GM12878 (cell line): ENCODE measurements around the gene GRIN2A. TPM values are rescaled to one million over a fixed set of nuclear protein-coding genes. Genes with fewer than 3 reads are reported as not detected.

ENCODE experiments used
- ATAC-seq: fragments of 200-7000 bp; cut with Tn5 transposase; 3 replicates; pipeline ENCODE4 v1.9.1; 2020; ENCODE audit warnings: mild to moderate bottlenecking, moderate library complexity
- BruUV-seq: library from RNA; stranded (reverse); fragments of 400-500 nt; replicated peaks from 2 replicates; lab custom pipeline; 2021; lab: Mats Ljungman, UMichigan
- CTCF ChIA-PET: fragments of 300-600 bp; sonication (Branson Sonifier 250); formaldehyde crosslinking; extraction: SDS; loops from one replicate; lab custom pipeline; 2021; ENCODE audit warnings: inconsistent platforms; lab: Yijun Ruan, JAX
- POLR2A ChIA-PET: fragments of 350-600 bp; formaldehyde crosslinking; extraction: SDS; loops from one replicate; lab custom pipeline; 2021; ENCODE audit warnings: inconsistent platforms; lab: Charles Lee
- RAD21 ChIA-PET: fragments of 300-600 bp; sonication (Branson Sonifier 250); formaldehyde crosslinking; loops from one replicate; lab custom pipeline; 2023; ENCODE audit warnings: antibody characterized with exemption; ENCODE audit not compliant: unreplicated experiment; lab: Charles Lee
- SMC1A ChIA-PET: fragments of 300-600 bp; sonication (Branson Sonifier 250); formaldehyde crosslinking; loops from one replicate; lab custom pipeline; 2023; ENCODE audit not compliant: unreplicated experiment, uncharacterized antibody; lab: Charles Lee
- DNase-seq: peaks from one replicate; pipeline ENCODE4 v3.0.0-alpha.2; 2011; ENCODE audit warnings: low read depth, low spot score
- FAIRE-seq: peaks from 3 replicates; lab custom pipeline; 2011; peaks lifted over from hg19 to GRCh38; lab: Jason Lieb, UNC
- H2AFZ ChIP-seq: 2 replicates; pipeline ENCODE4 v1.6.0; 2011; ENCODE audit warnings: low read depth, low read length, control low read depth; ENCODE audit not compliant: control insufficient read depth
- H3K27ac ChIP-seq: 2 replicates; pipeline ENCODE4 v1.5.1; 2011; ENCODE audit warnings: control low read depth; ENCODE audit not compliant: control insufficient read depth, insufficient read depth
- H3K27me3 ChIP-seq, 2 experiments: replicated peaks in 1 of 2; 2 replicates each; pipeline versions ENCODE4 v1.6.0 to v1.6.1; 2011; ENCODE audit warnings: low read length in 1 of 2; ENCODE audit not compliant: control insufficient read depth in 2 of 2, insufficient read depth in 2 of 2
- H3K36me3 ChIP-seq, 2 experiments: 2 replicates each; pipeline ENCODE4 v1.5.1; 2011; ENCODE audit warnings: low read length in 1 of 2; ENCODE audit not compliant: control insufficient read depth in 2 of 2, insufficient read depth in 2 of 2
- H3K4me1 ChIP-seq: 2 replicates; pipeline ENCODE4 v1.6.1; 2011; ENCODE audit warnings: mild to moderate bottlenecking, low read length, moderate library complexity, mixed read lengths; ENCODE audit not compliant: control insufficient read depth, insufficient read depth
- H3K4me2 ChIP-seq: 2 replicates; pipeline ENCODE4 v1.6.0; 2011; ENCODE audit warnings: control low read depth; ENCODE audit not compliant: control insufficient read depth, insufficient read depth
- H3K4me3 ChIP-seq: fragments of 200-600 bp; sonication (generic); 2 replicates; pipeline ENCODE4 v1.5.1; 2016
- H3K79me2 ChIP-seq: 2 replicates; pipeline ENCODE4 v1.6.0; 2011; ENCODE audit warnings: low read length; ENCODE audit not compliant: control insufficient read depth, insufficient read depth
- H3K9ac ChIP-seq: 2 replicates; pipeline ENCODE4 v1.8.0; 2011; ENCODE audit warnings: low read length, control low read depth, mixed read lengths; ENCODE audit not compliant: control insufficient read depth, insufficient read depth
- H3K9me3 ChIP-seq: replicated peaks from 3 replicates; pipeline ENCODE4 v1.5.1; 2011; ENCODE audit warnings: mild to moderate bottlenecking, low read length; ENCODE audit not compliant: control insufficient read depth, insufficient read depth
- H4K20me1 ChIP-seq: 2 replicates; pipeline ENCODE4 v1.6.0; 2011; ENCODE audit not compliant: control insufficient read depth, insufficient read depth
- CHD4 ChIP-seq: fragments of 200-600 bp; sonication (generic); IDR thresholded peaks from 2 replicates; pipeline ENCODE4 v1.6.1; 2016; ENCODE audit warnings: mild to moderate bottlenecking
- JUNB ChIP-seq: IDR thresholded peaks from 2 replicates; pipeline ENCODE4 v1.6.1; 2016; ENCODE audit warnings: antibody characterized with exemption, mild to moderate bottlenecking
- KDM1A ChIP-seq: fragments of 200-600 bp; sonication (generic); IDR thresholded peaks from 2 replicates; pipeline ENCODE4 v1.6.1; 2016; ENCODE audit warnings: borderline replicate concordance
- NBN ChIP-seq: fragments of 450-650 bp; IDR thresholded peaks from 2 replicates; pipeline ENCODE4 v1.6.1; 2016
- RAD51 ChIP-seq: fragments of 450-650 bp; IDR thresholded peaks from 2 replicates; pipeline ENCODE4 v1.6.1; 2016; ENCODE audit warnings: moderate library complexity, mild to moderate bottlenecking, inconsistent platforms
- STAT3 ChIP-seq: IDR thresholded peaks from 2 replicates; pipeline ENCODE4 v1.6.1; 2011; ENCODE audit warnings: low read depth, low read length, improper control_type of control experiment
- WGBS: methylation state at CpG from one replicate; pipeline ENCODE4 v1.1.6; 2016; ENCODE audit warnings: low lambda C conversion rate; ENCODE audit not compliant: insufficient replicate concordance, insufficient coverage; ENCODE audit errors: missing lambda C conversion rate; 5-methylcytosine and 5-hydroxymethylcytosine counted together
- in situ Hi-C: fragments of 300-500 bp; cut with MboI; formaldehyde crosslinking; loops from 9 replicates; pipeline ENCODE4 v1.14.3; 2018; ENCODE audit warnings: mixed read lengths
- intact Hi-C: fragments of 100-400 bp; cut with micrococcal nuclease; formaldehyde crosslinking; loops from one replicate; pipeline ENCODE4 v1.14.2; 2022; ENCODE audit not compliant: unreplicated experiment
- polyA plus RNA-seq, 11 experiments: library from polyadenylated mRNA; depleted of rRNA in 4 of 11; unstranded in 6 of 11; stranded (reverse) in 5 of 11; fragments of >200 nt; fragmentation: Nextera tagmentation in 4 of 11; fragmentation: Illumina TruSeq in 1 of 11; extraction: Ambion mirVana in 4 of 11; extraction: Trizol in 1 of 11; gene quantifications; 1 replicate in 1 of 11; 2 replicates in 10 of 11; pipeline versions ENCODE4 v1.2.1 to v1.2.3, GENCODE V29; 2011 to 2016; ENCODE audit warnings: inconsistent platforms in 2 of 11, missing spikeins in 2 of 11, low read depth in 1 of 11
- total RNA-seq, 4 experiments: library from RNA; depleted of rRNA in 3 of 4; stranded (reverse); fragments of >200 nt in 3 of 4; fragmentation: Illumina TruSeq in 1 of 4; extraction: Trizol in 1 of 4; gene quantifications; 2 replicates each; pipeline versions ENCODE4 v1.2.1 to v1.2.3, GENCODE V29; 2013 to 2021
- TF ChIP-seq, protein P1 (sequence below): fragments of 450-650 bp; formaldehyde crosslinking; IDR thresholded peaks from 2 replicates; pipeline ENCODE4 v1.4.0; 2020; ENCODE audit warnings: mild to moderate bottlenecking, moderate library complexity
- TF ChIP-seq, protein P2 (sequence below): IDR thresholded peaks from 2 replicates; pipeline ENCODE4 v1.6.1; 2012; ENCODE audit warnings: mild to moderate bottlenecking, low read depth, low read length
- TF ChIP-seq, protein P3 (sequence below): IDR thresholded peaks from 2 replicates; pipeline ENCODE4 v1.6.1; 2011; ENCODE audit warnings: borderline replicate concordance, low read depth, mild to moderate bottlenecking, moderate library complexity, mixed read lengths, low read length; ENCODE audit not compliant: insufficient read depth; ENCODE audit errors: extremely low read length

Gene GRIN2A
- total and polyA plus RNA-seq, 10 of the 15 experiments (the other 5 are each of a cell fraction or from before 2014, with no cell fraction given): 2.4 to 13.3 (median 7.3) TPM

DNA sequence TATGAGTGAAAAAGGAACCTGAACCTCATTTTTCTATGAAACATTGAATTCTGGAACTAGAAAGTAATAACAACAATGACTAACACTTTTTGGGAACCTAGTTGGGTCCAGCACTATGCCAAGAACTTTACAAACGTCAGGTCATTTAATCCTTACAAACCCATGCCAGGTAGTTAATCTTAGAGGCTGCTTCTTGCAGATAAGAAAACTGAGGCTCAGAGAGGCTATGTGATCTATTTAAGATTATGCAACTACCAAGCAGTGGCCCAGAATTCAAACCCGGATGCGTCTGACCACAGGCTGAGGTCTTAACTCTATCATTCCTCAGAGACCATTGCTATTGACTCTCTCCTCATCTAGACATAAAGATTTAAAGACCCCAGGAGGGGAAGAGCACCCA lies 358.7 kb downstream of the GRIN2A start:
- no peak for TF ChIP-seq STAT3
- no peak for TF ChIP-seq JUNB
- no peak for TF ChIP-seq KDM1A
- TF ChIP-seq, all 136 proteins: peak for 0
- intact Hi-C loops (loop anchor here (10.0 kb wide), 1 partner anchor 211 kb away; no protein-coding TSS in a partner anchor), in situ Hi-C loops (no loop called here)
- Histone ChIP-seq H3K9me3 (no peaks in the 10 kb centered on the region), H3K27me3 (no peaks in the 10 kb centered on the region), H4K20me1 (no peaks in the 10 kb centered on the region), H3K4me3 (no peak overlapping the region), H3K36me3 (no peaks in the 10 kb centered on the region; a peak in 1 of 4 replicates), H3K4me2 (no peak overlapping the region), H3K4me1 (no peaks in the 10 kb centered on the region), H2AFZ (no peak overlapping the region), H3K27ac (no peak overlapping the region), H3K79me2 (no peaks in the 10 kb centered on the region), H3K9ac (no peak overlapping the region)
- no peak for FAIRE-seq
- SMC1A ChIA-PET: no interaction called here
- no peak for ATAC-seq
- RAD21 ChIA-PET: interaction anchor here (1.3 kb wide), 1 partner anchor 118 kb away, joined by 4 read pairs; no protein-coding TSS in a partner anchor
- DNase-seq: no peak
- no TSS peak for BruUV-seq
- POLR2A ChIA-PET: no interaction called here
- WGBS: 51% methylated on average over 3 of the region's 3 CpGs
- CTCF ChIA-PET: interaction anchor here (1.4 to 1.7 kb wide), 2 partner anchors 10 to 12 kb away, joined by 3 to 5 read pairs; no protein-coding TSS in a partner anchor

DNA sequence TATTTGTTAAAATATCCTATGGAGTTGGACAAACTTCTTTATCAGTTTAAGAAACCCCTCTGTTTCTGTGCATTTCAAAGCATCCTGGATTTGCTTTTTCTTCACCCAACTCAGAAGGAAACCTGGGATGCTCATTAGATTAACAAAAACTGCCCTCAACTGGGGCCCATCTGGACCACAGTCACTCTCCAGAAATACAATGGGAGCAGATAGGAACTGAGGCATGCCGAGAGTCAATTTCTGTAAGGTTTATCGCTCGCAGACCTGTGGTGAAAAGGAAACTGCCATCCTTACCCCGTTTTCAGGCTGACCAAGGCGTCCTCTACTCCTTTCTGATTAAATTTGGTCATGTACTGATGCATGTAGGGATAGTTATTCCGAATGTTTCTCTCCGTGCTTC lies 360.3 kb downstream of the GRIN2A start:
- BruUV-seq: no TSS peak
- 38% methylated on average over 7 of the region's 7 CpGs for WGBS
- in situ Hi-C loops: no loop called here
- FAIRE-seq: no peak
- ChIA-PET SMC1A (interaction anchor here (0.7 kb wide), 1 partner anchor 12 kb away, joined by 3 read pairs; no protein-coding TSS in a partner anchor), RAD21 (interaction anchor here (1.3 kb wide), 1 partner anchor 119 kb away, joined by 4 read pairs; no protein-coding TSS in a partner anchor), POLR2A (no interaction called here), CTCF (no interaction called here)
- Histone ChIP-seq H3K4me1 (no peaks in the 10 kb centered on the region), H3K27me3 (no peaks in the 10 kb centered on the region), H3K4me3 (no peak overlapping the region), H3K4me2 (no peak overlapping the region), H4K20me1 (no peaks in the 10 kb centered on the region), H2AFZ (no peak overlapping the region), H3K36me3 (no peaks in the 10 kb centered on the region; a peak in 1 of 4 replicates), H3K9me3 (no peaks in the 10 kb centered on the region), H3K27ac (no peak overlapping the region), H3K9ac (no peak overlapping the region), H3K79me2 (no peaks in the 10 kb centered on the region)
- no peak for DNase-seq
- ATAC-seq: no peak
- intact Hi-C loops: loop anchor here (10.0 kb wide), 1 partner anchor 213 kb away; no protein-coding TSS in a partner anchor
- TF ChIP-seq NBN (no peak), RAD51 (no peak), CHD4 (no peak)
- TF ChIP-seq, protein P1, sequence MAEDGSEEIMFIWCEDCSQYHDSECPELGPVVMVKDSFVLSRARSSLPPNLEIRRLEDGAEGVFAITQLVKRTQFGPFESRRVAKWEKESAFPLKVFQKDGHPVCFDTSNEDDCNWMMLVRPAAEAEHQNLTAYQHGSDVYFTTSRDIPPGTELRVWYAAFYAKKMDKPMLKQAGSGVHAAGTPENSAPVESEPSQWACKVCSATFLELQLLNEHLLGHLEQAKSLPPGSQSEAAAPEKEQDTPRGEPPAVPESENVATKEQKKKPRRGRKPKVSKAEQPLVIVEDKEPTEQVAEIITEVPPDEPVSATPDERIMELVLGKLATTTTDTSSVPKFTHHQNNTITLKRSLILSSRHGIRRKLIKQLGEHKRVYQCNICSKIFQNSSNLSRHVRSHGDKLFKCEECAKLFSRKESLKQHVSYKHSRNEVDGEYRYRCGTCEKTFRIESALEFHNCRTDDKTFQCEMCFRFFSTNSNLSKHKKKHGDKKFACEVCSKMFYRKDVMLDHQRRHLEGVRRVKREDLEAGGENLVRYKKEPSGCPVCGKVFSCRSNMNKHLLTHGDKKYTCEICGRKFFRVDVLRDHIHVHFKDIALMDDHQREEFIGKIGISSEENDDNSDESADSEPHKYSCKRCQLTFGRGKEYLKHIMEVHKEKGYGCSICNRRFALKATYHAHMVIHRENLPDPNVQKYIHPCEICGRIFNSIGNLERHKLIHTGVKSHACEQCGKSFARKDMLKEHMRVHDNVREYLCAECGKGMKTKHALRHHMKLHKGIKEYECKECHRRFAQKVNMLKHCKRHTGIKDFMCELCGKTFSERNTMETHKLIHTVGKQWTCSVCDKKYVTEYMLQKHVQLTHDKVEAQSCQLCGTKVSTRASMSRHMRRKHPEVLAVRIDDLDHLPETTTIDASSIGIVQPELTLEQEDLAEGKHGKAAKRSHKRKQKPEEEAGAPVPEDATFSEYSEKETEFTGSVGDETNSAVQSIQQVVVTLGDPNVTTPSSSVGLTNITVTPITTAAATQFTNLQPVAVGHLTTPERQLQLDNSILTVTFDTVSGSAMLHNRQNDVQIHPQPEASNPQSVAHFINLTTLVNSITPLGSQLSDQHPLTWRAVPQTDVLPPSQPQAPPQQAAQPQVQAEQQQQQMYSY: no peak
- TF ChIP-seq, protein P2, sequence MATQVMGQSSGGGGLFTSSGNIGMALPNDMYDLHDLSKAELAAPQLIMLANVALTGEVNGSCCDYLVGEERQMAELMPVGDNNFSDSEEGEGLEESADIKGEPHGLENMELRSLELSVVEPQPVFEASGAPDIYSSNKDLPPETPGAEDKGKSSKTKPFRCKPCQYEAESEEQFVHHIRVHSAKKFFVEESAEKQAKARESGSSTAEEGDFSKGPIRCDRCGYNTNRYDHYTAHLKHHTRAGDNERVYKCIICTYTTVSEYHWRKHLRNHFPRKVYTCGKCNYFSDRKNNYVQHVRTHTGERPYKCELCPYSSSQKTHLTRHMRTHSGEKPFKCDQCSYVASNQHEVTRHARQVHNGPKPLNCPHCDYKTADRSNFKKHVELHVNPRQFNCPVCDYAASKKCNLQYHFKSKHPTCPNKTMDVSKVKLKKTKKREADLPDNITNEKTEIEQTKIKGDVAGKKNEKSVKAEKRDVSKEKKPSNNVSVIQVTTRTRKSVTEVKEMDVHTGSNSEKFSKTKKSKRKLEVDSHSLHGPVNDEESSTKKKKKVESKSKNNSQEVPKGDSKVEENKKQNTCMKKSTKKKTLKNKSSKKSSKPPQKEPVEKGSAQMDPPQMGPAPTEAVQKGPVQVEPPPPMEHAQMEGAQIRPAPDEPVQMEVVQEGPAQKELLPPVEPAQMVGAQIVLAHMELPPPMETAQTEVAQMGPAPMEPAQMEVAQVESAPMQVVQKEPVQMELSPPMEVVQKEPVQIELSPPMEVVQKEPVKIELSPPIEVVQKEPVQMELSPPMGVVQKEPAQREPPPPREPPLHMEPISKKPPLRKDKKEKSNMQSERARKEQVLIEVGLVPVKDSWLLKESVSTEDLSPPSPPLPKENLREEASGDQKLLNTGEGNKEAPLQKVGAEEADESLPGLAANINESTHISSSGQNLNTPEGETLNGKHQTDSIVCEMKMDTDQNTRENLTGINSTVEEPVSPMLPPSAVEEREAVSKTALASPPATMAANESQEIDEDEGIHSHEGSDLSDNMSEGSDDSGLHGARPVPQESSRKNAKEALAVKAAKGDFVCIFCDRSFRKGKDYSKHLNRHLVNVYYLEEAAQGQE: no peak
- TF ChIP-seq, protein P3, sequence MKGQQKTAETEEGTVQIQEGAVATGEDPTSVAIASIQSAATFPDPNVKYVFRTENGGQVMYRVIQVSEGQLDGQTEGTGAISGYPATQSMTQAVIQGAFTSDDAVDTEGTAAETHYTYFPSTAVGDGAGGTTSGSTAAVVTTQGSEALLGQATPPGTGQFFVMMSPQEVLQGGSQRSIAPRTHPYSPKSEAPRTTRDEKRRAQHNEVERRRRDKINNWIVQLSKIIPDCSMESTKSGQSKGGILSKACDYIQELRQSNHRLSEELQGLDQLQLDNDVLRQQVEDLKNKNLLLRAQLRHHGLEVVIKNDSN: no peak
